GM13977 (cell line): ENCODE measurements around the gene CPE.

Experiments used
- DNase-seq: peaks from one replicate; pipeline ENCODE4 v3.0.0; 2012; ENCODE audit warnings: low spot score
- CTCF ChIP-seq: IDR thresholded peaks from 2 replicates; pipeline ENCODE4 v1.5.1; 2012; ENCODE audit warnings: mild to moderate bottlenecking, control low read depth; ENCODE audit not compliant: insufficient read depth; ENCODE audit errors: extremely low read depth, missing control alignments
- in situ Hi-C: fragments of 300-500 bp; cut with MboI; formaldehyde crosslinking; loops from one replicate; pipeline ENCODE4 v1.12.0; 2022; ENCODE audit warnings: low sequenced_read_pairs, low pct_unique_long_range_greater_than_20kb, mixed read lengths, inconsistent platforms; ENCODE audit not compliant: unreplicated experiment

The CPE gene

GRCh38 chr4:165508372-165509120 lies 129.7 kb downstream of the CPE start:
- no peak for DNase-seq
- in situ Hi-C loops = no loop called here
- no peak for TF ChIP-seq CTCF

- no peak for DNase-seq
- in situ Hi-C loops = no loop called here
- TF ChIP-seq CTCF = no peak
Measured at GRCh38 chr4:165512424-165512823, 133.6 kb downstream of the CPE start.

DNA sequence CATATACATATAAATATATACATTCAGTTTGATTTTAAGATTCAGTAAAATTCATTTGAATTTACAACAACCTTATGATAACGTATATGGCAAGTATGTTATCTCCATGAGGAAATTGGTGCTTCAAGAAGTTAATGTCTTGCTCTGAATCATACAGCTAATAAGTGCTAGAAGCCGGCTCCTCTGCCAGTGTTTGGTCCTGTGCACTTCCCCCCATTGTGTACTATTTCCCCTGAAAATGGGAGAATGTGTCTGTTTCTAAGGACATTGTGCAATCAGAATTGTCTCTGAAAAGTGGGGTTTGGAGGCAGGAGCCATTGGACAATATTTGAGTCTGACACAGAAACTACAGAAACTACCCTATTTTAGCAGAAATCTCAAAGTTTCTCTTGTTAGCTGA lies 135.9 kb downstream of the CPE start:
- no peak for DNase-seq
- in situ Hi-C loops = no loop called here
- no peak for TF ChIP-seq CTCF

DNA sequence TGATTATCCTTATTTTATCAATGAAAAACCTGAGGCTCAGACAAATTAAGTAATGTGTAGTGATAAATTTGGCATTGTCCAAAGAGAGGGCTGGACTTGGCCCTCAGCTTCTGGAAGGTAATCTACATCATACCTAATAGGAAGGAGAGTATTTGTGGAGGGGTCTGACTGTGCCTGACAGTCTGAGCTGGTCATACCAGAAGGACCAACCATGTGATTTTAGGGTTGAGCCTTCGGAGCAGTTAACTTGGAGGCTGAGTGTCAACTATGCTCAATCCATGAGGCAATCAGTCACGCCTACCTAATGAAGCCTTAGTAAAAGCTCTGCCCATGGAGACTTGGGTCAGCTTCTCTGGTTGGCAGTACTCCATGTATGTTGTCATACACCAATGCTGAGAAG lies 136.4 kb downstream of the CPE start:
- no peak for TF ChIP-seq CTCF
- DNase-seq = no peak
- in situ Hi-C loops = no loop called here

- in situ Hi-C loops = no loop called here
- TF ChIP-seq CTCF = no peak
- DNase-seq = no peak
Measured at GRCh38 chr4:165516281-165516833, 137.5 kb downstream of the CPE start.

DNA sequence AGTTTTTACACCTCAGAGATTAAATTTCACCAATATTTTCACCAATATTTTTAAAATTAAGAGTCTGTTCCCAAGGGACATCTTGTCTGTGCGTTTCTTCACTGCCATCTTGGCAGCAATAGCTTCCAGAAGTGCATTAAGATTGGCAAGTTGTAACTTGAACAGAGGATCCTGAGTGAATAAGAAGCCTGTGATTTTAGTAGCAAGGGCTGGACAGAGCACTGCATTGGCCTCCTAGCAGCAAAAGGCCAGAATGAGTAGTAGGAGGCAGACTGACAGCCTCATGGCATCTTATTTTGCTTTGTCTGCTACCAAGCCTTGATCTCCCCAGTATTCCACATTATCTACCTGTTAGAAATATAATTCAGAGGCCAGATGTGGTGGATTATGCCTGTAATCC lies 138.4 kb downstream of the CPE start:
- no peak for DNase-seq
- in situ Hi-C loops = no loop called here
- TF ChIP-seq CTCF = no peak
